GM03348 (cell line): ENCODE data around the gene CHST9.
"Not testable (repeated sequence)": the region's sequence is repeated elsewhere in the genome, so short reads cannot be mapped to it uniquely, and the experiment has no call there.

Experiments used
- DNase-seq: peaks from one replicate; pipeline ENCODE4 v3.0.0; 2012; ENCODE audit warnings: low spot score

The CHST9 gene

GRCh38 chr18:26928670-26929313 lies 256.3 kb downstream of the CHST9 start:
- no peak for DNase-seq

GRCh38 chr18:26927822-26928221 lies 257.3 kb downstream of the CHST9 start:
- not testable (repeated sequence) for DNase-seq

DNA sequence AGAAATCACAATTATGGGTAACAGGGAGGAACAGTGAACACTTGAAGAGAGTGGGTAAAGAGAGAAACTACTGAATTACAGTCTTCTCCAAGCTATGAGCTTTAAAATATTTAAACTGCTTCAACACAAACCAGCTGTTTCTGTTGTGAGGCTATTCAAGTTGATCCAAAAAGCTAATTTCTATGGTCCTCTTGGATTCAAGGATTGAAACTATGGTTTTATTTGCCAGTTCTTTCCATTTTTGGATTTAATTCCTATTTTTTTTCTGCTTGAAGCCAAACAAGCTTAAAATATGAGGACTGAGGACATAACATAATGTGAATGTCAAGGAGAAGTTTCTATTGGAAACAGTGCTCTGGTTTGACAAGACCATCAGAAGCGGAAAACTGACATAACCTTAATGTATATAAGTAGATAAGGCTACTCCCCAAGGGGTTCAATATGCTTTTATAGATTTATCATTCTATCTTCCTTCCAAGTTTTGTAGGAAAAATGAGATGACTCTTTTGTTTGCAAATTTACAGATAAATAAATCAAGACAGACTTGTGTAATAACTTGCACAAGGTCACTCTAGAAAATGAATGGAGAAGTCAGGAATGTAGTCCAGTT lies 258.9 kb downstream of the CHST9 start:
- no peak for DNase-seq

DNA sequence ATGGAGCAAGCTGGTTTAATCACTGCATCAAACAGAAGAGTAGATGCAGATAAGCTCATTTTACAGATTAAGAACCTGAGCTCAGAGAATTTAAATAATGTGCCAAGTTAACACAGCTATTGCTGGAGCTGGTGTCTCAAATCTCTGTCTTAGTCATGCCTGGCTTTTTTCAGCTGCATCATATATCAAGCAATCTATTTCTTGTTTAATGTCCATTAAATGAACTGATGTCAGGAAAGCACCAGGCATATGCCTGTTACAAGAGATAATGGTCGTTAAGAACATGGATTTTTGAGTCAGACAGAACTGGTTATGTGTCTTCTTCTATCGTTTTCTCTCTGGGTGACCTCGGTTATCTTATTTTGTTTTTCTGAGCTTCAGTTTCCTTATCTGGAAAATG lies 259.8 kb downstream of the CHST9 start:
- DNase-seq = no peak

GRCh38 chr18:26922313-26922712 lies 262.8 kb downstream of the CHST9 start:
- DNase-seq = no peak

- DNase-seq = no peak
Observed at GRCh38 chr18:26920644-26921043, 264.5 kb downstream of the CHST9 start.

DNA sequence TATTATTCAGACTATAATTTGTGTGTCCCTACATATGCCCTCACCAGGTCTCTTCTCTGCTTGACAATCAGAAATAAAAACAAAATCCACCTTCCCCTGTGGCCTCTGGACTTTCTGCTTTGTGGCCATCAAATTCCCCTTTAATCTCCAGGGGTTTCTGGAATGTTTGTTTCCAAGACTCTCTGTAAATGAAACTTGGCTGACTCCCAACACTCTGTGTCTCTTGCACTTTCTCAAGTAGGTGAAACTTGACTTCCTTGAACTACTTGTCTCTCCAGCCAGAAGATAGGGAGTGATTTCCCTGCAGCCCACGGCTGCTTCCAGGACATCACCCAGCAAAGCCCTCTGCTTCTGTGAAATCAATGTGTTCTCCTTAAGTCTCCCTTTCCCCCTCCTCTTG lies 265.5 kb downstream of the CHST9 start:
- DNase-seq = no peak

- no peak for DNase-seq
Observed at GRCh38 chr18:26919201-26919600, 265.9 kb downstream of the CHST9 start.

DNA sequence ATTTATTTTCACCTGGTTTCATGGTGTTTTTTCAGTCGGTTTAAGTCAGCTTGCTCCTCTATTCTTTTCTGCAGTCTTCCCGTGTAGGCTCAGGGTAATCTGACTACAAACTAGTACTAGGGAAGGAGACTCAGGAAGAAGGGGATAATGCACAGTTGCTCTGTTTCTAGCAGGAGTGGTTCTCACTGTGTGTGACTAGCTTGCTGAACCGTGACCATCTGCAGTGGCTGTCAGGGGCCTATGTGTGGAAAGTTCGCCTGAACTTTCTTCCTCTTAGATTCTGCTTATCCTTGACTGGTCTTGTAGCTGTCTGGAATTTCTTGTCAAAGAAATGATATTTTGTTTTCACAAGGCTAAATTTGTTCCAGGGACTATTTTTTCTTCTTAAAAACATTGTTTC lies 273.3 kb downstream of the CHST9 start:
- no peak for DNase-seq

GRCh38 chr18:26909599-26910290 lies 275.4 kb downstream of the CHST9 start:
- DNase-seq = no peak

DNA sequence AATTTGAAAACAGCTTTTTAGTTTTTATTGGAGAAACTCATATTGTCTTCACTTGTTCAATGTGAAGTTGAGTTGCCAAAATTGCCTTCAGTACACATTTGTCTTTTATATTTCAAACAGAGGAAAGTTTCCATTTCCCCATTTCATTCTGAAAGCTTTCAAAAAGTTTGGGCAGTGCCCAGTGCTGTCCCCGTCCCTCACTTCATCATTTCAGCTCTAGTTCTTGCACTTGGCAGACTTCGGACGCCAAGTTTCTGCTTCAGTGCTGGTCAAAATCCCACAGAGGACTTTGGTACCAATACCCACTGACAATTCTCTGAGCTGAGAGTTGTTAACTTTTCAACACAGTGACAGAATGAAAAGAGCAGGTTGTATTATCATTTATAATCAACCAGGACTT lies 276.2 kb downstream of the CHST9 start:
- DNase-seq = no peak

DNA sequence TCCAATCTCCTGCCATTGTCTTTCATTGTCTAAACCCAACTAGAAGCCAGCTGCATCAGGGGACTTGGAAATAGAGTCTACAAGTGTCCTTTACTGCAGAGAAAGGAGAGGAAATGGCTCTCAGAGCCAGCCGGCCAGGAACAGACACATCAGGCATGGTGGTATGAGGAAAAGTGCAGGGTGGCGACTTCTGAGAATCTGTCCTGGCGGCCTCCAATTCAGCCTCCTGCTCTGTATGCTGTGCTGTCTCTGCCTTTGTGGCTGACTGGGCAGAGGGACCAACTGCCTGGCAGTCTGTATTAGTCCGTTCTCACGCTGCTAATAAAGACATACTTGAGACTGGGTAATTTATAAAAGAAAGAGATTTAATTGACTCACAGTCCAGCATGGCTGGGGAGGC lies 282.8 kb downstream of the CHST9 start:
- no peak for DNase-seq

DNA sequence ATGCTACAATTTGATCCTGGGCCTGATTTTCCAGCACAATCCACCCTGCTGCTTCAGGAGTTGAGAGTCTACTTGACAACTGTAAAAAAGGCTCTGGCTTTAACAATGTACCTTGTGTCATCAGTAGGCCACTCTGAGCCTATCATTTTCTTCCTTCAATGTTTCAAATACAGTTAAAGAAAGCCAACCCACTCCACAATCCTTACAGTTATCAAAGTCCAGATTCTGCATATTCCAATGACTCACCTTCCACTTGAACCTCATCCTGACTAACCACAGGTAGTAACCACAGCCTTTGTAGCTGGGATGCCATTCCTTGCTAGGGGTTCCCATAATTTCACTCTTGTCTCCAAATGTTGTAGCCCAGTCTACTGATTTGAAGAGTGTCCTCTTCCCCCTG lies 284.1 kb downstream of the CHST9 start:
- DNase-seq = no peak

DNA sequence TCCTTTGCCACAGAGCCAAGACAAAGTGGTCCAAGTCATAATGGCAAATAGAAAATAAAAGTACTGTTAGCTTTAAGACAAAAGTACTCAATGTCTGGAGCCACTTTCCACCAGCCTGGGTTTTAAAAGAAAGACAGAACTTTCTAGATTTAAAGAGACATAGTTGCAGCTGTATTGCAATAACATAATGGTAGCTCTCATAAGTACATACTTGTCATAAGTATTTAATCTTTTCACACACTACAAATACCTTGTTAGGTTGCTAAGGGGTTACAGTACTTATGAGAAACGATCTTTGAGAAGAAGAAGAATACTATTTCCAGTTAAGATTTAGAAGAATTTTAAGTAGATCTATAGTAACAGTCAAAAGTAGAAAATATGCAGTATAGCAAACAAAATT lies 290.7 kb downstream of the CHST9 start:
- no peak for DNase-seq

GRCh38 chr18:26893996-26894395 lies 291.1 kb downstream of the CHST9 start:
- DNase-seq = no peak

DNA sequence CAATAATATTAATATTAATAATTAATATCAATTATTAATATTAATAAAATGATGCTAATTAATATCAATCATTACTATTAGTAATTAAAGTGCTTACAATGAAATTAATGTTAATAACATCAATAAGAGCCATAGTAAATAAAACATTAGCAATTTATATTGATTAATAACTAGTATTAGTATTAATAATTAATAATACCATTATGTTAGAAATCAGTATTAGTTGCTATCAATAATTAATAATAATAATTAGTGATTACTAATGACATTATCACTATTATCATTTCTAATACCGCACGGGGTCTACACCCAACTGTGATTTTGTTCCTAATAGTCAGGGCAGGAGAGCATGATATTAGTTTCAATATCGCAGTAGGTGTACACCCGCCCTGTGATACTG lies 296.8 kb downstream of the CHST9 start:
- no peak for DNase-seq

DNA sequence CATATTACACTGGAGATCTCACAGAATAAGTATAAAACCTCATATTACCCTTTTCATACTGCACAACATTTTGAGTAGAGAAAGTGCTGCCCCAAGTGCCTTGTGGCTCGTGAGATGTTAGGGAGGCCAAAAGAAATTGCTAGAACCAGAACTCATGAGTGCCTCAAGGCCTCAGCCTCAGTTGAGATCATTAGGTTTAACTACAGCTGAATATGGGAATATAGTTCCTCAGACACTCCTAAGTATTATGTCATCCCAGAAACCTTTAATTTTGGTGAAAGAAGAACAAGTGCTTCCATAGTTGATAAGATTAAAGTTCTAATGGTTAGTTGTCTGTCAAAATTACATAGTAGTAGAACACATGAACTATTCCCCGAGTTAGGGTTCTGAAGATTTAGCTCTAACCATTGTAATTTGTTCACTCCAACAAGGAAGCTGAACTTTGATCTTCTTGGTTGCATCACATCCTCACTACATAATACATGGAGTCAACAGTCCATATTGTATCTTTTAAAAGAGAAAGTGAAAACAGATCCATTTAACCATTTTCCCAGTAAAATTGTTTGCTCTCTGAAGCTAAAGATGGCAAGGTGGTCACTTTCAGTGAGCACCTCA lies 310.0 kb downstream of the CHST9 start:
- no peak for DNase-seq

- no peak for DNase-seq
Observed at GRCh38 chr18:26874283-26874682, 310.8 kb downstream of the CHST9 start.

DNA sequence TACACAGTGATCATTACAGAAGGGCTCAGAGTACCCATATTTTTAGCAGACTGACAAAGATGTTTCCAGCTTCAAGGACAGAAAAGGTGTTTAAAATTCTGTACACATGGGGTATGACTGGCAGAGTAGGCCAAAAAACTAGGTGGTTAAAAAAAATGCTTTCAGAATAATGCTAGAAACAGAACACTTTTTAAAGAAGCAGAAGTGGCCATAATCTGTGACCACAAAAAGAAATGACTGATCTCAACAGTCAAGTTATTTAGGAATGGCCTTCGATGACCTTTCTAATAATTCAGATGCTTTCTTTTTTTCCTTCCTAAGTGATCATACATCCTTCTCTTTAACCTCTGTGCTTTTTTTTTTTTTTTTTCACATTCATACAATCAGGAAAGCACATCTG lies 315.5 kb downstream of the CHST9 start:
- DNase-seq = no peak

DNA sequence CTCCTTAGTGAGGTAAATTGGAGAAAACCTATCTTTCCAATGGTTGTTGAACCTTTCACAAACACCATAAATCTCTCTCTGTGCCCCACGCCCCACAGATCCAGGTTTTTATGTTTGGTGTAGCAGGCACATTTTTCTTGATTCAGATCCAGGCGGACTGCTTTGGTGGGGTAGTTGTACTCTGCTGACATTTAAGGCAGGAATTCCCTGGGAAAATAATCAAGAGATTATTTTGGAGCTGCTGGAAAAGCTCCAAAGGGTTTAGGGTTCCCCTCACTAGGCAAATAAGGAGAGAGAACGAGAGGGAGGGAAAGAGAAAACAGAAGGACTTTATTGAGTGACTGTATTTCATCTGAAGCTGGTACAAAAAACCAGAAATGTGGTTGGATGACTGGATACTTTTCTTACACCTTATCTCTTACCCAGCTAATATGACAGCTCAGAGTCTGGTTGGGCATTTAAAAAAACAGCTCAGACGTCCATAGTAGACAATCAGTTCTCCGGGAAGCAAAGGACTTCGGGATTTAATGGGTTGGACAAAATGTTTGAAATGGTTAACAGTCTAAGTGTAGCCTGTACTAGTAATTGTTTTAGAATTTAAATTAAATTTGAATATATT lies 316.0 kb downstream of the CHST9 start:
- no peak for DNase-seq

DNA sequence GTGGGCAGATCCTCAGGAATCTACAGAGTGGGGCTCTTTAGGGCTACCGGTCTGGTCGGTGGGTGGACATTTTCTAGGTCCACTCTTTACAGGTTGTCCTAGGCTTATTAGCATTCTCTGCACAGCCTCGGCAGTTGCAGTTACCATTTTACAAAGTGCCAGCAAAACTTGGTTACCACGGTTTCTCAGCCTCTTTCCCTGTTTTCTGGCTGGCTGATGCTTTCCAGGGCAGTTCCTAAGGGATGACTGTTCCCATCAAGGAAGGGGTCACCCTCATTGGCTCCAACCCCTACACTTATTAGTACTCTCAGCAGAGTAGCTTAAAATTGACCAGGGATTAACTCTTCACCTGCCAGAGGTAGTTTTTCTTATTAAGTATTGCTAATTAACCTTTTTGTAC lies 317.6 kb downstream of the CHST9 start:
- DNase-seq = no peak

- DNase-seq = no peak
Observed at GRCh38 chr18:26865557-26865956, 319.6 kb downstream of the CHST9 start, which contains the start of gene AQP4. AQP4 (minus strand) TSS chr18:26865707; CDS start chr18:26865689, 18 bp downstream.

DNA sequence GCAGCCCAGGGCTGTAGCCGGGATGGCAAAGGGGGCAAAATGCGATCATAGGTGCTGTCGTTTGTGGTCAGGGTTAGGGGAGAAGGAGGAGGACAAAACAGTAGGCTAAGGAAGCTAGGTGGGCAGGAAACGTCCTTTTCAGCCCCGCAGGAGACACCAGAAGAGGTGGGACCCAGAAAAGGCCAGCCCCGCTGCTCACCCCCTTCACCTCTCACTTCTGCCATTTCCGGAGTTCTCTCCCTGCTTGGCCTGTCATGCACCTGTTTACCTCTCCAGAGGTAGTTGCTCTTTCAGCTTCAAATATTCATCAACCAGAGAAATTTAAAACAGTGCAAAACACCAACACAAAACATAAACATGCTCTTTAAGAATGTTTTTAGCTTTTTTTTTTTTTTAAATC lies 320.4 kb downstream of the CHST9 start:
- DNase-seq = no peak
